GM10266 (cell line): ENCODE data around the gene GLB1L3.

ENCODE experiments used
- DNase-seq: peaks from one replicate; pipeline ENCODE4 v3.0.0; 2012; ENCODE audit errors: extremely low spot score
- TF ChIP-seq, protein P1 (sequence below): IDR thresholded peaks from 2 replicates; pipeline ENCODE4 v1.5.1; 2012; ENCODE audit warnings: mild to moderate bottlenecking, low read depth; ENCODE audit not compliant: control insufficient read depth, insufficient read depth; ENCODE audit errors: missing control alignments

The GLB1L3 gene

DNA sequence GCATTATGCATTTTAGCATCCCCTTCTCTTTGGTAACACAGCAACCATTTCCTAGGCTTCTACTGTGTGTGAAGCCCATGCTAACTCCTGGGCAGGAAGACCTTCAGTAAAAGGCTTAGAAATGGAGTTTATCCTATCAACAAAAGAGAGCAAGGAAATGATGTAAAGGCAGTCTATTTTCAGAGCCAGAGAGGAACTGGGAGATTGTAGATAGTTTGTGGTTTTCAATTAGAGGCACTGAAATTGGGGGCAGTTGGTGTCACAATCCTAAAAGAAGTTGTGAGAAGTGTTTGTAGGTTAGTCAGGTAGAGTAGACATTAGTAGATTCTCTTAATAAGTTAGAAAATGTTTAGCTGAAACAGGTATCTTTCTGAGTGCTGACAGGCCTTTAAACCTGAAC is 15.7 kb upstream of the GLB1L3 start:
- DNase-seq = no peak
- TF ChIP-seq, protein P1, sequence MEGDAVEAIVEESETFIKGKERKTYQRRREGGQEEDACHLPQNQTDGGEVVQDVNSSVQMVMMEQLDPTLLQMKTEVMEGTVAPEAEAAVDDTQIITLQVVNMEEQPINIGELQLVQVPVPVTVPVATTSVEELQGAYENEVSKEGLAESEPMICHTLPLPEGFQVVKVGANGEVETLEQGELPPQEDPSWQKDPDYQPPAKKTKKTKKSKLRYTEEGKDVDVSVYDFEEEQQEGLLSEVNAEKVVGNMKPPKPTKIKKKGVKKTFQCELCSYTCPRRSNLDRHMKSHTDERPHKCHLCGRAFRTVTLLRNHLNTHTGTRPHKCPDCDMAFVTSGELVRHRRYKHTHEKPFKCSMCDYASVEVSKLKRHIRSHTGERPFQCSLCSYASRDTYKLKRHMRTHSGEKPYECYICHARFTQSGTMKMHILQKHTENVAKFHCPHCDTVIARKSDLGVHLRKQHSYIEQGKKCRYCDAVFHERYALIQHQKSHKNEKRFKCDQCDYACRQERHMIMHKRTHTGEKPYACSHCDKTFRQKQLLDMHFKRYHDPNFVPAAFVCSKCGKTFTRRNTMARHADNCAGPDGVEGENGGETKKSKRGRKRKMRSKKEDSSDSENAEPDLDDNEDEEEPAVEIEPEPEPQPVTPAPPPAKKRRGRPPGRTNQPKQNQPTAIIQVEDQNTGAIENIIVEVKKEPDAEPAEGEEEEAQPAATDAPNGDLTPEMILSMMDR = no peak

GRCh38 chr11:134260983-134261382 is 15.2 kb upstream of the GLB1L3 start:
- TF ChIP-seq, protein P1 = no peak
- DNase-seq = no peak

DNA sequence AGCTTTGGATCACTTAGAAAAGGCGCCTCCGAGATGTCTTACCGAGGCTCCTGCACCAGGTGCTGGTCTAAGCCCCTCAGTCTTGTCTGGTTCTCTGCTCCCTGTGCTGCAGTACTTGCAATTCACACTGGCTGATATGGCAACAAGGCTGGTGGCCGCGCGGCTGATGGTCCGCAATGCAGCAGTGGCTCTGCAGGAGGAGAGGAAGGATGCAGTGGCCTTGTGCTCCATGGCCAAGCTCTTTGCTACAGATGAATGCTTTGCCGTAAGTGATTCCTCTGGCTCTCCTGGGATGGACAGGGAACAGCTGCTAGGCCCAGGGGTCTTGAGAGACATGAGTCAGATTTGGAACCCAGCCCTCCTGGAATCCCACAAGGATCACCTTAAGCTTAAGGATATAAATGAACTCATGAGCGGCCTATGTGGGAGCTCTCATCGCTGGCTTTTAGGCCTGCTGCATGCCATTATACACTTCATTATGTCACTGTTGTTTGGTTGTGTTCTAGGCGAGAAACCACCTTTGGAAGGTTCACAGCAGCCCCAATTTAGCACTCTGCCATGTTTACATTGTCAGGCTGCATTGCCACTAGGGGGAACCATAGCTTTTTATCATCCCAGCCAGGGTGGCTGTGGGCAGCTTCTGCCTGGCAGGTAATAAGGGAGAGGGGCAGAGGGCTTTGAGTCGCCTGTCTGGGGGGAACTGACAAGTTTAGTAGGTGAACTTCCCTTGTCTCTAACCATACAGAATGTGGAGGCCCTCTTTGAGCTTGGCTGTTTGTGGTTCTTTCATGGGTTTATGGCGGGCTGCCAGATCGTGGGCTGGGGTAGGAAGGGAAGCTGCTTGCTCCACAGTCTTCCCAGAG is 14.3 kb upstream of the GLB1L3 start:
- DNase-seq = no peak
- TF ChIP-seq, protein P1 = peak; percentile 57

GRCh38 chr11:134264966-134265764 is 11.0 kb upstream of the GLB1L3 start:
- DNase-seq = no peak
- TF ChIP-seq, protein P1 = no peak

- TF ChIP-seq, protein P1 = no peak
- DNase-seq = no peak
Measured at GRCh38 chr11:134266440-134266839, 9.7 kb upstream of the GLB1L3 start.

GRCh38 chr11:134266841-134267251 is 9.3 kb upstream of the GLB1L3 start:
- TF ChIP-seq, protein P1 = no peak
- no peak for DNase-seq
